GM23248 (cell line): ENCODE measurements around the gene SIPA1L3. TPM values are rescaled to one million over a fixed set of nuclear protein-coding genes. Genes with fewer than 3 reads are reported as not detected.

Source experiments
- DNase-seq: peaks from one replicate; pipeline ENCODE4 v3.0.0-alpha.2; 2015
- H2AFZ ChIP-seq: fragments of 200-600 bp; sonication (generic); 2 replicates; pipeline ENCODE4 v1.6.1; 2016; ENCODE audit warnings: antibody characterized with exemption
- H3F3A ChIP-seq: fragments of 200-600 bp; sonication (generic); 2 replicates; pipeline ENCODE4 v1.6.1; 2016; ENCODE audit warnings: mild to moderate bottlenecking, antibody characterized with exemption, mixed run types; ENCODE audit not compliant: insufficient read depth
- H3K27ac ChIP-seq: fragments of 200-600 bp; sonication (generic); 2 replicates; pipeline ENCODE4 v1.5.1; 2016; ENCODE audit warnings: mild to moderate bottlenecking
- H3K27me3 ChIP-seq: fragments of 200-600 bp; sonication (generic); replicated peaks from 2 replicates; pipeline ENCODE4 v1.6.1; 2016; ENCODE audit warnings: mild to moderate bottlenecking; ENCODE audit not compliant: insufficient read depth
- H3K36me3 ChIP-seq: fragments of 200-600 bp; sonication (generic); 2 replicates; pipeline ENCODE4 v1.6.1; 2016; ENCODE audit warnings: low read depth, mild to moderate bottlenecking
- H3K4me1 ChIP-seq: fragments of 200-600 bp; sonication (generic); 2 replicates; pipeline ENCODE4 v1.6.1; 2016; ENCODE audit warnings: mild to moderate bottlenecking; ENCODE audit not compliant: insufficient read depth
- H3K4me2 ChIP-seq: fragments of 200-600 bp; sonication (generic); one replicate; pipeline ENCODE4 v1.6.1; 2016; ENCODE audit warnings: mild to moderate bottlenecking; ENCODE audit not compliant: unreplicated experiment
- H3K4me3 ChIP-seq: fragments of 200-600 bp; sonication (generic); 2 replicates; pipeline ENCODE4 v1.5.1; 2016; ENCODE audit warnings: mild to moderate bottlenecking
- H3K79me2 ChIP-seq: fragments of 200-600 bp; sonication (generic); 2 replicates; pipeline ENCODE4 v1.6.1; 2016; ENCODE audit warnings: mild to moderate bottlenecking; ENCODE audit not compliant: insufficient read depth
- H3K9ac ChIP-seq: fragments of 200-600 bp; sonication (generic); 2 replicates; pipeline ENCODE4 v1.6.1; 2016; ENCODE audit warnings: mild to moderate bottlenecking
- H3K9me2 ChIP-seq: fragments of 200-600 bp; sonication (generic); 2 replicates; pipeline ENCODE4 v1.6.1; 2016; ENCODE audit warnings: mixed run types, mild to moderate bottlenecking, moderate library complexity; ENCODE audit not compliant: insufficient read depth
- H3K9me3 ChIP-seq: fragments of 200-600 bp; sonication (generic); one replicate; pipeline ENCODE4 v1.6.1; 2017; ENCODE audit warnings: low read depth
- H4K20me1 ChIP-seq: fragments of 200-600 bp; sonication (generic); 2 replicates; pipeline ENCODE4 v1.6.0; 2016; ENCODE audit not compliant: insufficient read depth
- EZH2 ChIP-seq: fragments of 200-600 bp; sonication (generic); IDR thresholded peaks from 2 replicates; pipeline ENCODE4 v1.6.1; 2018; ENCODE audit warnings: antibody characterized with exemption, mild to moderate bottlenecking; ENCODE audit not compliant: insufficient read depth, poor library complexity, severe bottlenecking
- EZH2phosphoT487 ChIP-seq: fragments of 200-600 bp; sonication (generic); IDR thresholded peaks from 2 replicates; pipeline ENCODE4 v1.6.1; 2018; ENCODE audit warnings: antibody characterized with exemption, moderate library complexity, mild to moderate bottlenecking, low read depth; ENCODE audit not compliant: insufficient read depth
- WGBS, 2 experiments: methylation state at CpG; one replicate each; pipeline ENCODE4 v1.1.6; 2015 to 2017; ENCODE audit warnings: low lambda C conversion rate in 2 of 2, low coverage in 1 of 2; ENCODE audit errors: missing lambda C conversion rate in 2 of 2; 5-methylcytosine and 5-hydroxymethylcytosine counted together
- in situ Hi-C: fragments of 300-500 bp; cut with MboI; formaldehyde crosslinking; loops from 2 replicates; pipeline ENCODE4 v1.15.0; 2020
- polyA plus RNA-seq: library from polyadenylated mRNA; unstranded; fragments of >200 nt; fragmentation: Nextera tagmentation; extraction: Ambion mirVana; gene quantifications from 2 replicates; pipeline ENCODE4 v1.2.1, GENCODE V29; 2016
- total RNA-seq: library from RNA; depleted of rRNA; stranded (reverse); fragments of >200 nt; shearing (Covaris generic); gene quantifications from 2 replicates; pipeline ENCODE4 v1.2.3, GENCODE V29; 2014

Gene SIPA1L3
- total and polyA plus RNA-seq, 2 experiments from 2014 or later = 3.7 to 12.1 TPM

DNA sequence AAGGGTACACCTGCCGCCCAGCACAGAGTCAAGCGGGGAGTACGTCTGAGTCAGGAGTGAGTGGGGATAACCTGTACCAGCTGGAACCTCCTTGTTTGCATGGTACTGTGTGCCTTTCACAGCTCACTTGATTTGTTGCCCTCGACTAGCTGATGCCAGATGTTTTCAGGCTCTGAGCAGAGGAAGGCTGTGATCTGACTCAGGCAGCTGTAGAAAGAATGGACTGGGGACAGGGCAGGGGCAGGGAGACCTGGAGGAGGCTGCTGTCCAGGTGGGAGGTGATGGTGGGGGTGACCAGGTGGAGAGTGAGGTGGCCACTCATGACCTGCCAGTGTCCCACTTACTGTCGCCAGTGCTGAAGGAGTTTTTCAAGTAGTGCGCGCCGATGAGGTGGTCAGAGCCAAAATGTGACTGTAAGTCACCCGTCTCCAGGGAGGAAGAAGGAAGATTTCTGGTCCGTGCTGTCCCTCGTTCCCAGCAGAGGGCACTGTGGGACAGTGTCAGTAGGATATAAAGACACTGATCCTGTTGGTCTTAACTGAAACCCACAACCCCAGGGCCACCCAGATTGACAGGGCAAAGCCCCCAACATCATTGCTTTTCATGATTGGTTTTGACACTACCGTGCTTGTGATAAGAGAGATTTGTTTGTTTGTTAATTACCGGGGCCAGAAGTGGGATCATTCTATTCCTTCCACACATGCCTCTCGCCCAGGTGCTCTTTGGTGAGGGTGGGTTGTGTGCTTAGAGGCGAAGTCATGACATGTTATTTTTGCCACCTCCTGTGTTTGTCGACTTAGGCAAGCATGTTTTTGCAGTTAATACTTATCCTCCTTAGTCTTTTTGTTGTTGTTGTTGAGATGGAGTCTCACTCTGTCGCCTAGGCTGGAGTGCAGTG lies 188.7 kb downstream of the SIPA1L3 start:
- no peak for TF ChIP-seq EZH2
- TF ChIP-seq EZH2phosphoT487 = no peak
- H2AFZ ChIP-seq = no peak overlapping the region
- no peaks in the 10 kb centered on the region for H3K9me2 ChIP-seq
- H3K4me3 ChIP-seq = no peak overlapping the region
- H3K9ac ChIP-seq = no peak overlapping the region
- no peaks in the 10 kb centered on the region for H3K4me1 ChIP-seq
- in situ Hi-C loops = loop anchor here (25.0 kb wide), 1 partner anchor 183 kb away; the partner anchor contains the start of genes SIPA1L3 and WDR87
- H3K36me3 ChIP-seq = peaks cover 7% of the 10 kb centered on the region
- H3K27me3 ChIP-seq = no peaks in the 10 kb centered on the region
- DNase-seq = peak; percentile 81
- no peak overlapping the region for H3K4me2 ChIP-seq
- H3K27ac ChIP-seq = peak overlapping the region; percentile 21; the same call in 1 of the 2 replicates
- no peaks in the 10 kb centered on the region for H3K79me2 ChIP-seq
- no peaks in the 10 kb centered on the region for H3K9me3 ChIP-seq
- H4K20me1 ChIP-seq = no peaks in the 10 kb centered on the region
- H3F3A ChIP-seq = peaks cover 6% of the 10 kb centered on the region; the same call in 1 of the 2 replicates
- WGBS, 2 experiments = 31% methylated on average over 17 of the region's 17 CpGs

DNA sequence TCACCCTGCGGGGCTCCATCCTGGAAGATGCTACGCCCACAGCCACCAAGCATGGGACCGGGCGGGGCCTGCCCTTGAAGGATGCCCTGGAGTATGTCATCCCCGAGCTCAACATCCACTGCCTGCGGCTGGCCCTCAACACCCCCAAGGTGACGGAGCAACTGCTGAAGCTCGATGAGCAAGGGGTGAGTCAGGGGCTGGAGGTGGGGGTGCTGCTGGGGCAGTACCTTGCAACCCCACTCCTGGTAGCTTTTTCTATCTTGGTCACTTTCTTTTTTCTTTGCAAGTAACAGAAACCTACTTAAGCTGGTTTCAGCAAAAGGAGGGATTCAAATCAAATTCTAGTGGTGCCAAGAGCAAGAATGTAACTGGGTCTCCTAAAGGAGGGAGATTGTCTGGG lies 193.0 kb downstream of the SIPA1L3 start:
- Histone ChIP-seq H4K20me1 (no peaks in the 10 kb centered on the region), H3K27ac (no peak overlapping the region), H3K9me2 (no peaks in the 10 kb centered on the region), H3K4me3 (no peak overlapping the region), H3K36me3 (peaks cover 7% of the 10 kb centered on the region), H2AFZ (no peak overlapping the region), H3K79me2 (no peaks in the 10 kb centered on the region), H3K4me2 (no peak overlapping the region), H3K27me3 (no peaks in the 10 kb centered on the region), H3K9ac (no peak overlapping the region), H3F3A (peaks cover 6% of the 10 kb centered on the region; the same call in 1 of the 2 replicates), H3K4me1 (no peaks in the 10 kb centered on the region), H3K9me3 (no peaks in the 10 kb centered on the region)
- DNase-seq = peak; percentile 4
- in situ Hi-C loops = loop anchor here (25.0 kb wide), 1 partner anchor 188 kb away; the partner anchor contains the start of genes SIPA1L3 and WDR87
- 95 to 97% methylated on average over 8 of the region's 8 CpGs for WGBS, 2 experiments
- TF ChIP-seq EZH2 (no peak), EZH2phosphoT487 (no peak)

DNA sequence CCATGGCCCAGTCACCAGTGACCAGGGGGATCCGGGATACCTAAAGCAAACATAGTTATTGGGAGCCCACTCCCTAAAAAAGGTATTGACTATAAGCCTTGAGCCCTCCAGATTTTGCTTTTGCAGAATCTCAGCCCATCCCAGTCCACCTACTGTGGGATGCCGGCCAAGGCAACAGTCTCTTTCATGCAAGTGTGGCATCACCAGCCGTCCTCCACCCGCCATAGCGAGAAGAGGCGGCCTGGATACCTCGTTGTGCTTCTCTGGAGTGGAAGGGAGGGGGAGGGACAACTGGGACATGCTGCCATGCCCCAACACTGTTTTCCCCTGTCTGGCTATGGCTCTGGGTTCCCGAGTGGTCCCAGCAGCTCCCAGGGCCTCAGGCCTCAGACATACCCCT lies 193.6 kb downstream of the SIPA1L3 start:
- Histone ChIP-seq H3K79me2 (no peaks in the 10 kb centered on the region), H3F3A (no peaks in the 10 kb centered on the region), H3K9me2 (no peaks in the 10 kb centered on the region), H3K36me3 (peaks cover 10% of the 10 kb centered on the region), H3K4me3 (no peak overlapping the region), H2AFZ (no peak overlapping the region), H3K27ac (no peak overlapping the region), H3K4me2 (no peak overlapping the region), H4K20me1 (no peaks in the 10 kb centered on the region), H3K27me3 (no peaks in the 10 kb centered on the region), H3K9me3 (no peaks in the 10 kb centered on the region), H3K9ac (no peak overlapping the region), H3K4me1 (no peaks in the 10 kb centered on the region)
- TF ChIP-seq EZH2 = no peak
- no peak for TF ChIP-seq EZH2phosphoT487
- no peak for DNase-seq
- 96 to 98% methylated on average over 8 of the region's 8 CpGs for WGBS, 2 experiments
- in situ Hi-C loops = no loop called here

- no peaks in the 10 kb centered on the region for H3F3A ChIP-seq
- no peak for TF ChIP-seq EZH2
- TF ChIP-seq EZH2phosphoT487 = no peak
- H4K20me1 ChIP-seq = no peaks in the 10 kb centered on the region
- H3K4me1 ChIP-seq = 0 out of 2 replicates have a peak, but pooled peaks cover 1% of the 10 kb centered on the region
- no peak overlapping the region for H3K4me2 ChIP-seq
- H2AFZ ChIP-seq = no peak overlapping the region
- H3K9me3 ChIP-seq = no peaks in the 10 kb centered on the region
- H3K27ac ChIP-seq = no peak overlapping the region
- H3K4me3 ChIP-seq = no peak overlapping the region
- in situ Hi-C loops = no loop called here
- H3K9ac ChIP-seq = no peak overlapping the region
- WGBS, 2 experiments = 92 to 94% methylated on average over 10 of the region's 10 CpGs
- H3K9me2 ChIP-seq = no peaks in the 10 kb centered on the region
- no peaks in the 10 kb centered on the region for H3K79me2 ChIP-seq
- H3K27me3 ChIP-seq = no peaks in the 10 kb centered on the region
- no peak for DNase-seq
- H3K36me3 ChIP-seq = peaks cover 13% of the 10 kb centered on the region
Measured at GRCh38 chr19:38101723-38102122, 194.7 kb downstream of the SIPA1L3 start.
